Measurements from ENCODE around the gene MYO5B.

- TF ChIP-seq POLR2A (IDR thresholded peaks at IDR 0.05; ENCODE audit: low read length), result no peak
- no peak for TF ChIP-seq GATA1 (IDR thresholded peaks at IDR 0.05; ENCODE audit: low read depth, low read length)
Observed at GRCh38 chr18:49857708-49858107, 337.2 kb downstream of the MYO5B start.

Measured in erythroblast (primary cell).